Adrenal gland (tissue), 5 donors: ENCODE measurements around the gene PRDM16.

Experiments used
- CTCF ChIP-seq, 6 experiments: fragments of 450-650 bp in 4 of 6; fragments of 200-600 bp in 2 of 6; sonication (generic) in 1 of 6; IDR thresholded peaks; 1 replicate in 5 of 6; 2 replicates in 1 of 6; pipeline versions ENCODE4 v1.5.1 to v1.8.0; 2016 to 2021; ENCODE audit warnings: antibody characterized with exemption in 6 of 6, mild to moderate bottlenecking in 2 of 6, moderate library complexity in 1 of 6
- POLR2A ChIP-seq, 2 donors: fragments of 450-650 bp; IDR thresholded peaks; one replicate each; pipeline ENCODE4 v1.6.1; 2017; ENCODE audit warnings: antibody characterized with exemption in 2 of 2, mild to moderate bottlenecking in 2 of 2, moderate library complexity in 1 of 2
- donor health status: DM: no; HTN: no; CAD: no.

- TF ChIP-seq CTCF (IDR thresholded peaks at IDR 0.05) (no peak), POLR2A (IDR thresholded peaks at IDR 0.05) (no peak)
Measured at GRCh38 chr1:3393024-3393986, 324.3 kb downstream of the PRDM16 start.
